Measurements from ENCODE around the gene MIPEP.

Gene MIPEP

DNA sequence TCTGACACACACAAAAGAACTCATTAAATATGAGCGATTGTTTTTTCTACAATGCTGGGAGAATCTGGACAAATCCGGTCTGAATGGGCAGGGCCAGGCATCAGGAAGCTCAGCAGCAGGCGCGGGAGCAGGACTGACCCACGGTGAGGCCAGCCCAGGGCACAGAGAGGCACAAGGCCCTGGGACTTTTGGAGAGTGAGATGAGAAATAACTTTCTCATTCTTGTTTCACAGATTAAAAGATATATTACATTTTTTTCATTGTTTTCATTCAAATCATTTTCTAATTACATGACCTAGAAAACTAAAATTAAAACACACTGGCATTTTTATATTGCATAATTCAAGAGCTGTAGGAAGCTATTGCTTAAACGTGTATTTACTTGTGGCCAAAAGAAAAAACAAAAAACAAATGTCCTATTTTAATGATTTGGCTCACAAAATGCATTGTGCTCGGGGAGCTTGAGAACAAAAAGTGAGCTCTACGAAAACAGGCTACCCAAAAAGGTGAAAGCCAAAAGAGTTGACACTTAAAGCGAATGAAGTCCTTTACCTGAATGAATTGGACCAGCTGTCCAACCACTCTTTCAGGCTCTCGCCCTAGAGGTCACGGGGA is 185.8 kb downstream of the MIPEP start:
- DNase-seq = no peak

DNA sequence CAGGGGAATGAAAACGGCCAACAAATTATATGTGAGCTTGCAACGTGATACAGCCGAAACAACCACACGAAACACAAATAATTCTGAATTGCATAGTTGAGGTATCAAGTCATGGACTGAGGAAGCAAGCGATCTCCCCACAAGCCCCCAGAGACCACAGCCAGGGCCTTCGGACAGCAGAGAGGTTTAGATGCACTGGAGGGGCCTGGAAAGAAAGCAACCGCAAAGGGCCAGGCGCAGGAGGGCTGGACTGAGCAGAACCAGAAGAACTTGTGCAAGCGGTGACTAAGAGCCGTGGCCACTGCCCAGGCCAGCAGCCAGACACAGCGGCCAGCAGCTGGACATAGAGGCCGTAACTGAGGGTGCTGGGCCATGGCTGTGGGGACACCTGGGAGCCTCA is 187.6 kb downstream of the MIPEP start:
- DNase-seq = no peak

DNA sequence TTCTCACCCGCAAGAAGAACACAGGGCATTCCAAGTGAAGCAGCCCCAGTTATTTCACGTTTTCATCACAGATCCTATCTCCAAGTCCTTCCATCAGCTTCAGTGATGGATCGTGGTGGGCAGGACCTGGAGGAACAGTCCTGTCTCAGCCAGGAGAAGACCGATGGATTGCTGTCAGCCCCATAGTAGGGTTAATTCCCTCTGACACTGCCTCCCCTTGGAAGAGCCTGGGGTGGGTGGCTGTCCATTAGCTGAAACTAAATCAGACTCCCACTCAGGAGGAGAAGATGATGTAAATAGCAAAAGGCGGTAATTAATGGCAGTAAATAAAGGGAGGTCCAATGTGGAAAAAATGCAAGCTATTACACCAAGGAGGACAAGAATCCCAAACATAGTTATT is 188.0 kb downstream of the MIPEP start:
- no peak for DNase-seq

DNA sequence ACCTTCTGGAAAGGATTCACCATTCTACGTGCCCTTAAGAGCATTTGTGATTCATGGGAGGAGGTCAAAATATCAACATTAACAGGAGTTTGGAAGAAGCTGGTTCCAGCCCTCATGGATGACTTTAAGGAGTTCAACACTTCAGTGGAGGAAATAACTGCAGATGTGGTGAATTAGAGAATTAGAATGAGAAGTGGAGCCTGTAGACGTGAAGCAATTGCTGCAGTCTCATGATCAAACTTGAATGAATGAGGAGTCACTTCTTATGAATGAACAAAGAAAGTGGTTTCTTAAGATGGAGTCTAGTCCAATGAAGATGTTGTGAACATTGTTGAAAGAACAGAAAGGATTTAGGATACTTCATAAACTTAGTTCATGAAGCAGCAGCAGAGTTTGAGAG is 189.9 kb downstream of the MIPEP start:
- no peak for DNase-seq

DNA sequence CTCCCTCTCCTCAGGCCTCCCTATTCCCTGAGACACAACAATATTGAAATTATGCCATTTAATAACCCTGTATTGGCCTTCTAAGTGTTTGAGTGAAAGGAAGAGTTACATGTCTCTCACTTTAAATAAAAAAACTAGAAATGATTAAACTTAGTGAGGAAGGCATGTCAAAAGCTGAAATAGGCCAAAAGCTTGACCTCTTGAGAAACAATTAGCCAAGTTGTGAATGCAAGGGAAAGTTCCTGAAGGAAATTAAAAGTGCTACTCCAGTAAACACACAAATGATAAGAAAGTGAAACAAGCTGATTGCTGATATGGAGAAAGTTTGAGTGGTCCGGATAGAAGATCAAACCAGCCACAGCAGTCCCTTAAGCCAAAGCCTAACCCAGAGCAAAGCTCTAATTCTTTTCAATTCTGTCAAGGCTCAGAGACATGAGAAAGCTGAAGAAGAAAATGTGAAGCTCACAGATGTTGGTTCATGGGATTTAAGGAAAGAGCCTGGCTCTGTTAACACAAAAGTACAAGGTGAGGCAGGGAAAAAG is 191.4 kb downstream of the MIPEP start:
- no peak for DNase-seq

DNA sequence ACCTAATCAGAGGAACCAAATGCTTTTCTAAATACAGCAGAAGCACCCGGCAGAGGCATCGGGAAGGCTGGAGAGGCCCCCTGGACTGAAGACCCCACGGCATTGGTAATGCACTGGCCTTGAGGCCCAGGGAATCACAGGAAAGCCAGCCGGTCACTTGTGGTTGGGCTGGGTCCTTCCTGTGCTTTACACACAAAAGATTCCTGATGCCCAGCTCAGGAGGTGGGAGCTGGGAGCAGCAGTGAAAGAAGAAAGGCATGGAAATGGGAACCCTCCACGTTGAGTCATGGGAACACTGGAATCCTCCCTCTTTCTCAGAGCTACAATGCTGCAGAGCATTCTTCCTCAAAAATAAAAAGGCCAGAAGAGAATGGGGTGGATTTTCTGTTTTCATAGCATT is 192.6 kb downstream of the MIPEP start:
- no peak for DNase-seq

DNA sequence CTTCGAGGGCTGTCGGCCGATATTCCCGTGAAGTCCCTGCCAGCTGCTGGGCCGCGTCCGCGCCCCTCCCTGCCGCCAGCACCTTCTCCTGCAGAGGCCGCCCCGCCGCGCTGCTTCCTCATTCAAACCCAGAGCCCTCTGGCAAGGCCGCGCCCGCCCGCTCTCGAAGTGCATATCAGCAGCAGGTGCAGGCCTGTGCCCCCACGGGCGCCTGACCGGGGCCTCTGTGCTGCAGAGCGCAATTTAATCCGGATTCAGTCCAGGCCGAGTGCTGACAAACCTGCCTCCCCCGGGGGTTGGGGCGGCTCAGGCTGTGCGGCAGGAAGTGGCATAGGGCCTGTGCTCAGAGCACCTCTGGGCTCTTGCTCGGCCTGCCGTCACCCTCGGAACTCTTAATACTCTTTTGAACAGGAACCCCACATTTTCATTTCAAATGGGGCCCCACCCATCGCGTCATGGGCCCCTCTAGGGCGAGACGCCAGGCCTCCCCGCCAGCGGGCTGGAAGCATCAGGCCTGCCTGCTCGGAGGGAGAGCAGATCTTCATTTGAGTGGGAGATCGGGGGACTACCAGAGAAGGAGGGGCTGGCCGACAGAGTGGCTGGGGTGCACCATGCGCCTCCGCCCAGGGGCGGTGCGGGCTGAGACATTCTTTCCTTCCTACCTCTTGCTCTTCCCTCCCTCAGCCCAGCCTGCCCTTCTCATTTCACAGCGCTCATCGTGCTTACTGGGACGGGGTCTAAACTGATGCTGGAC is 193.3 kb downstream of the MIPEP start:
- no peak for DNase-seq

DNA sequence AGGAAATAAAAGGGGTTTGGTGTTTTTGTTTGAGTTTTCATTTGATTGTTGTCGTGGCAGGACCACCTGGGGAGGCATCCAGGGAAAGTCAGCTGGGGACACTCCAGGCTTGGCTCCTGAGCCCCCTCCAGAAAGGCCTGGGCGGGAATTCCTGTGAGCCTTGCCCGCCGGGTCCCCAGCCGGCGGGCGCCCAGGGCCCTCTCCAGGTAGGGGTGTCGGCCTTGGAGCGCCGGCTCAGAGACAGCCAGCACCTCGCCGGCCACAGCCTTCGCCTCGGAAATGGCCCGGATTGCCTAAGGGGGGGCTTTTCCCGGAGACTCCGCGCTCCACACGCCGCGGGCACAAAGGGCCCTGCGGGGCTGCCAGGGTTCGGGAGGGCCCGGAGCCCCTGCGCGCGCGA is 194.0 kb downstream of the MIPEP start:
- DNase-seq = no peak

DNA sequence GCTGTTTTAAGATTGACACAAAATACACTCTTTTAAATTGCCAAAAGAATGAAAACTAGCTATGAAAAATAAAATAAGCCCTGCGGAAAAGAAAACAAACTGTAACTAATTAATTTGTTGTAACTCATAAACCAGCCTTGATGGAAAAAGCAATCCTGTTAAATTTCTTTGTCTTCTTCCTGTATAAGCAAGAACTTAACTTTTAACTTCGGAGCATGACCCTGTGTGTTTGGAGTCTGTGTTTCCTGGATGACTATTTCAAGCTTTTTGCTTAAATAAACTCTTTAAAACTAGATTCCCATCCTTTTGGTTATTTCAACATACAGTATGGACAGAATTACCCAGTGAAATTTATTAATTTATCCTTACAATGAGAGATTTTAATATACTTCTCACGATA is 196.4 kb downstream of the MIPEP start:
- no peak for DNase-seq

DNA sequence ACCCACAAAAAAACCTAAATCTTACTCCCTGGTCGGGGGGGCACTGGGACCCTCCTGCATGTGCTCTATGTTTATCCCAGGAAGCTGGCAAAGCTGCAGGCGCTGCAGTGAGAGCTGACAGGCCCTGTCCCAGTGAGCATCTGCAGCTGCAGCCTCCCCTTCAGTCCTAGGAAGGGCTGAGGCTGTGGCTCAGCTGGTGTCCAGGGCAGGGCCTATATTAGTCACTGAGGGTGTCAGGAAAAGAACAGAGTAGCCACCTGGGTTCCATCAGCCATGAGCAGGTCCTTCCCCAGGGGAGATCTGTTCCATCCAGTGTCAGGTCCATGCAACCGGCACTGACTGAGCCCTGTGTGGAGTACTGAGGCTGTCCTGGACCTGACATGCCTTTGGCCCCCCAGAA is 198.5 kb downstream of the MIPEP start:
- DNase-seq = no peak

DNA sequence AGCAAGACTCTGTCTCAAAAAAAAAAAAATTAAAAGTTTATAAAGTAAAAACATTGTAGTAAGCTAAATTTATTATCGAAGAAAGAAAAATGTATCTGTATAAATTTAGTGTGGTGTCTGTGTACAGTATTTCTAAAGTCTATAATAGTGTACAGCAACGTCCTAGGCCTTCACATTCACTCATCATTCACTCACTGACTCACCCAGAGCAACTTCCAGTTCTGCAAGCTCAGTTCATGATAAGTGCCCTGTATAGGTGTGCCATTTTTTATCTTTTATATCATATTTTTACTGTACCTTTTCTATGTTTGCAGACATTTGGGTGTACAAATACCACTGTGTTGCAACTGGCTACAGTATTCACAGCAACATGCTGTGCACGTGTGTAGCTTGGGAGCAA is 200.9 kb downstream of the MIPEP start:
- no peak for DNase-seq

DNA sequence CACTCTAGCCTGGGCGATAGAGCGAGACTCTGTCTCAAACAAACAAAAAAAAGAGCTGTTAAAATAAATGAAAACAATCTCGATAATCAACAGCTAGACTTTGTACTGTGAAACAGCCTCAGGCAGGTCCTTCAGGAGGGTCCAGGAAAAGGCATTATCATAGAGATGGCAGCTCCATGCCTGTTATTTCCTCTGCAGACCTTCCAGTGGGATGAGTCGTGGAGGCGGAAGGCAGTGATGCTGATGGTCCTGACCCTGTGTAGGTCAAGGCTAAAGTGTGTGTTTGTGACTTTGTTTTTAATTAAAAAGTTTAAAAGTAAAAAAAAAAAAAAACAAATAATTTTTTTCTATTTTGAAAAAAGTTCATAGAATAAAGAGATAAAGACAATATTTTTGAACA is 201.6 kb downstream of the MIPEP start:
- no peak for DNase-seq

DNA sequence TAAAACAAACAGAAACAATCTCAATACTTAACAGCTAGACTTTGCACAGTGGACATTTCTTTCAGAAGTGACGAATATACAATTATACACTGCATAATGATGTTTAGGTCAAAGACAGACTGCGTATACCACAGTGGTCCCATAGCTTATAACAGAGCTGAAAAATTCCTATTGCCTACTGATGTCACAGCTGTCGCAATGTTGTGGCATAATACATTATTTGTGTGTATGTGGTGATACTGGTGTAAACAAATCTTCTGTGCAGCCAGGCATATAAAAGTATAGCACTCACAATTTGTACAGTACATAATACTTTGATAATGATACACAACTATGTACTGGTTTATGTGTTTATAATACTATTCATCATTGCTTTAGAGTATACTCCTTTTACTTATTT is 202.3 kb downstream of the MIPEP start:
- no peak for DNase-seq

DNA sequence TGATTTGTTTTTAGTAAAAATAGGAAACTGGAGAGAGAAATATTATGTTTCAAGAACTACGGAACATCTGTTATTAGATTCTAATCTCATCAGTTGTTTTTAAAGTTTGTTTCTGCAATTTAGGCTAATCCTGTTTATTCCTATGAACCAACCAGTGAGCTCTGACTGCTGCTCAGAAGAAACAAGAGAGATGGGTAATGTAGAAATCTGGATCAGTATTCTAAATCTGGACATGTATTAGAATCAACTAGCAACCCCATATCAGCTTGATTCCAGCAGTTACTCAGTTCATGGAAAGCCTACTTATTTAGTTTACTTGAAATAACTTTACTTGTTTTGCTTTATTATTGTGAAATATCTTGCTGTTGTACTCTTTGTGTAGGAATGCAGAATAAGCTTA is 203.8 kb downstream of the MIPEP start:
- no peak for DNase-seq

DNA sequence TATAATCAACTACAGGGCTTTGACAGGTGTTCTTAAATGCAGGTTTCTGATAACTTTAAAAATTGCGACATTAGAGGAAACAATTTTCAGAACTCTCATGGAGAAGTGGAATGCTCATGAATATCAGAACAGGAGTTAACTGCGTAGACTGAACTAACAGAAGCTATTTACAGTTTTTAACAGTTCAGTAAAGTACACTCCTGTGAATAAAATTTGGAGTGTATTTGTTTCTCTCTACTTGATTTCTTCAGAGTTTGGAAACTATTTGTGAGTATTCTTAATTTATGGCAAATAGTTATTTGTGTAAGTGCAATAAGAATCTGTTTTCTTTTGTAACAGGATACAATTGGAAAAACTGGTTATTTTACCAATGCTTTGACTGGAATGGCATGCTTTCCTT is 204.6 kb downstream of the MIPEP start:
- DNase-seq = no peak

DNA sequence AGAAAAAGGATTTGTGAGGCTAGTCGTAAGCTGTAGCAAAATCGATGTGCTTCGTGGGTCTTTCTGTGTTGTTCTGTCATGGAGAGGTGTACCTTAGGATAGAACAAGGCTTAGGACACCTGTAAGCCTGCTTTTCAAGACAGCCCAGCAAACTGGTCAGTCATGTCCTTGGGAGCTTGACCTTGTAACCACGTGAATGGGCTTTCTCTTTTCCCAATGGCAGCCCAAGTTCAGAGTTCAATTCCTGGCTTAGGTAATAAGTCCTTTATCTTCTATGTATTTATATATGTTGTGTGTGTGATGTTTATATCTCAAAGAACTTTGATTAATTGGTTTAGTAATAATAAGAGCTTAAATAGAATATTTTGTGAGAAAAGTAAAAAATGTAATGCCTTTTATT is 206.1 kb downstream of the MIPEP start:
- DNase-seq = no peak

DNA sequence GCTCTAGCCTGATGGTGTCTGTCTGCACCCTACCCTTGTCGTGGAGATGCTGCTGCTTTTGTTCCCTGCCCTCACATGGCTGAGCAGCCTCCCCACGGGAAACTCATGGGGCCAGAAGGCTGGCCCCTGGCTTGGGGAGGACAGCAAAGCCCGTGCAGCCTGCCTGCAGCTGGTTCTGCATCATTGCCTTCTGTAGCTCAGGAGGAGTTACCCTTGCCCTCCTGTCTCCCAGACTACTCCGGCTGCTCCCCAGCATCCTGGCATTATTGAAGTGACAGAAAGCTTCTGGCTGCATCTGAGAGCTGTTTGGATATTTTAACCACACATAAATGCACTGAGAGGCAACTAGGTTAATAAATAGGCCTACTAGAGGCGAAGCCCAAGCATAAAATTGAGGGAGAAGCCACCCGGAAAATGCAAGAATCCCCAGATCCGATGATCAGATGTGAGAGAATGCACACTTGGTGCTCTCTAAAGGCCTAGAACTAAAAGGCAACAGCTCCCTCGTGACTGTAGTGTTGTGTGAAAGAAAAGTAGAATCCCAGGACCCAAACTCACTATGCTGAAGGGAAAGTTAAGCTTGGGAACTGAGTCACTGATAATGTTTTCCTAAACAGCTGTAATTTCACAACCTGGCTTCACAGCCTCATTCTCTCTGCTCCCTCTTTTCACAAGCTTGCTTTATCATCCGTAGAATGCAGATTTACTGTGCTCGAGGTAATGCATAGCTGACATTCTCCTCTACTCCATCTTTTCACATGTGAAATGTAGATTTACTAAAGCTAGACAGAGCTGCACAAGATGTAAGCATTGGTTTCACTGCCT is 208.1 kb downstream of the MIPEP start:
- no peak for DNase-seq
